Inflammatory macrophage (primary cell): ENCODE measurements around the gene SPEM2.

Experiments used
- DNase-seq, 2 donors: peaks; one replicate each; pipeline ENCODE4 v3.0.0-alpha.2; 2020 to 2022
- total RNA-seq, 18 experiments: gene quantifications; one replicate each; lab custom pipeline; 2026; ENCODE audit warnings: mixed read lengths in 6 of 18, inconsistent platforms in 2 of 18; lab: John Stamatoyannopoulos, UW

SPEM2 gene
- total RNA-seq = 0 to 0.06 (median 0) reads per million in 18 experiments

DNA sequence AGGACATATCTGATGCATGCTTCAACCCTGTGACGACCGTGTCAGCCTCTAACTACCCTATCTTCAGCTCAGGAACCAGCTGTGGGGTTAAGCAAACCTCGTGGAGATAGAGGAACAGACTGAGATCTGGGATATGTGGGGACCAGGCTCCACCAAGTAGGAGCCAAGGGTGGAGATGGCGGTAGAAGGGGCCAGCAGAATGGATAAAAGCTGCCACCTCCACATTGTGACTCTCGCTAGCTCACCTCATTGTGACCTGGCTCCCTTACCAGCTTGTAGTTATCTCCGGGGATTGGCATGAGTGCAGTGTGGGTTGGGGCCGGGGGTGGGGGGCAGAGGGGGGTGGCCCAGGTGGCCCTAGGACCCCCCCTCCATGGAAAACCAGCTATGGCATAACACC is at the start of gene SPEM2:
Gene SPEM2, plus strand, starts transcription at position 301 of the 400 bp plus-strand sequence. Its CDS starts 73 bp downstream, at position 374.
- no peak for DNase-seq

DNA sequence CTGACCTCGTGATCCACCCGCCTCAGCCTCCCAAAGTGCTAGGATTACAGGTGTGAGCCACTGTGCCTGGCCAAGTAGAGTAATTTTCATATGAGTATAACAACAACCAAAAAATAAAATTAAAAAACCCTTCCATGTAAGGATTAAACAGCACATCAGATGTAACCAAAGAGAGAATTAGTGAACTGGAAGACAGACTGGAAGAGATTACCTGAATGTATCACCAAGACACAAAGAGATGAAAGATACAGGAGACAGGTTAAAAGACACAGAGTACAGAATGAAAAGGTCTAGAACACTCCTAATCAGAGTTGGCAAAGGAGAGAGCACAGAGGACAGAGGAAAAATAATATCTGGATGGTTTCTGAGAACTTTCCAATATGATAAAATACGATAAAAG is 46.3 kb upstream of the SPEM2 start:
- no peak for DNase-seq

GRCh38 chr17:7380321-7380720 is 45.1 kb upstream of the SPEM2 start:
- DNase-seq = no peak

- DNase-seq = no peak
Measured at GRCh38 chr17:7380855-7381683, 44.3 kb upstream of the SPEM2 start, which contains the start of gene TNK1. TNK1 (plus strand) TSS chr17:7381089; CDS start chr17:7382927, 1,838 bp downstream.

- DNase-seq = no peak
Measured at GRCh38 chr17:7382901-7383300, 42.5 kb upstream of the SPEM2 start.

- DNase-seq = no peak
Measured at GRCh38 chr17:7383371-7383741, 42.1 kb upstream of the SPEM2 start.

DNA sequence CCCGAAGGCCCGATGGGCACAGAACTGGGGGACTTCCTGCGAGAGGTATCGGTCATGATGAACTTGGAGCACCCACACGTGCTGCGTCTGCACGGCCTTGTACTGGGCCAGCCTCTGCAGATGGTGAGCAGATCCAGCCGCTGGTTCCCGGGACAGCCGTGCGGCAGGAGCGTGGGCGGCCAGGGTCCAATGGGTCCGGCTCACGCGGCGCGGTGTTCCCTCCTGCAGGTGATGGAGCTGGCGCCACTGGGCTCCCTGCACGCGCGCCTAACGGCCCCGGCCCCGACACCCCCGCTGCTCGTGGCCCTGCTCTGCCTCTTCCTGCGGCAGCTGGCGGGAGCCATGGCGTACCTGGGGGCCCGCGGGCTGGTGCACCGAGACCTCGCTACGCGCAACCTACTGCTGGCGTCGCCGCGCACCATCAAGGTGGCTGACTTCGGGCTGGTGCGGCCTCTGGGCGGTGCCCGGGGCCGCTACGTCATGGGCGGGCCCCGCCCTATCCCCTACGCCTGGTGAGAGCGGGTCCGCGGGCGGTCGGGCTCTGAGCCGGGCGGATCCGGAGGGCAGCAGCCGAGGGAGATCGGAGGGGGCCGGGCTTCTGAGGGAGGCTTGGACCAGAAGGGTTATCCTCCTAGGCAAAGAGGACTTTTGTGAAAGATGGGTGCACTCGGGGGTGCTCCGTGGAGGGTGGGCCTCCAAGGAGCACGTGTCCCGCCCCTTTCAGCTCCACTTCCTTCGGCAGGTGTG is 41.5 kb upstream of the SPEM2 start:
- peak in 1 of 2 donors; percentile 28 for DNase-seq

- no peak for DNase-seq
Measured at GRCh38 chr17:7384489-7385081, 40.8 kb upstream of the SPEM2 start.

GRCh38 chr17:7388856-7389255 is 36.6 kb upstream of the SPEM2 start:
- DNase-seq = no peak

- no peak for DNase-seq
Measured at GRCh38 chr17:7389924-7390910, 35.2 kb upstream of the SPEM2 start.

DNA sequence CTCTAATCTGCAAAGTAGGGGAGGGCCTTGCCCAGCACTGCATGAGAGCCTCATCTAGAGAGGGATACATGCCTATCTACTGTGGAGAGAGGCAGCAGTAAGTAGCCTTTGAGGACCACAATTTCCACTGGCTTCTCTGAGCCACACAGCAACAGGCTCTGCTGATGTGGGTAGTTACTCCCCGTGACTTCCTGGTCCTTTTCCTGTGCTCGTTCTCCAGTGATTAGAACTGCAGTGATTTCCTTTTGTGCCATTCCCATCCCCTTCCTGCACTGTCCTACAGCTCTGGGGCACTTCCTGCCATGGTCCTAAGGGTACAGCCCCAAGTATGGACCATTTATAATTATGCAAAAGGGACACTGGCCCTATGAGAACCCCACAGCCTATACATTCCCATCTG is 34.1 kb upstream of the SPEM2 start:
- no peak for DNase-seq

- no peak for DNase-seq
Measured at GRCh38 chr17:7392696-7393612, 32.5 kb upstream of the SPEM2 start.

DNA sequence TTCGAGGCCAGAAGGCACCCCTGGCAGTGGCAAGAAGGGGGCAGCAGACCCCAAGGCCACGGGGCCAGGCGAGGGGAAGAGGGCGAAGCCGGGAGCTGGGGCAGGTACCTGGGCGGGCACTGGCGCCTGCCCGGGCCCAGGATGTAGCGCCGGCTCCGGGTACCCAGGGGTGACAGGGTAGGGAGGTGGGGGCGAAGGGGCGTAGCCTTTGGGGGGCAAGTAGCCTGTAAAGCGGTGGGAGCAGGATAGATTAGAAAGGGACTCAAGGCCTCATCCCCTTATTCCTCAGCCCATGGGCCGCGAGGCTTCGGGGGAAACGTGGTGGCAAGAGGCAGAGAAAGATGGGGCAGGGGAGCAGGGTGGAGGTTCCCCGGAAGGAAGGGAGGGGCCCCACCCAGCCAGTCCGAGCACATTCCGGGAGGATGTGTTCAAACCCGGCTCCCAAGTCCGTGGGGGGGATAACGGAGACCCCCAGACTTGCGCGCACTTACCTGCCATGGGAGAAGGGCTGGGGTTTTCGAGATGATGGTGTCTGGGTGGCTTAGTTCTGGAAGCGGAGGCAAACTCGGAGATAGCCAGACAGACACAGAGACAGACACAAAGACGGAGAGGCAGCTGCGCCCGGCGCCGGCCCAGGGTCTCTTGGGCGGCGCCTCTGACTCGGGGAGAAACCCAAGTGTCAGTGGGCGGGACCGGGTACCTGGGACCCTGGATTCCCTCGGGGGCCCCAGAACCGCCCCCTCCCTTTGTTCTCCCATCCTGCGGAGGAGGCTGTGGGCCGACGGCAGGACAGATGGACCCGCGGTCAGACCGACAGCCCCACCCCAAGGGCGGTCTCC is 31.6 kb upstream of the SPEM2 start:
- DNase-seq = no peak

DNA sequence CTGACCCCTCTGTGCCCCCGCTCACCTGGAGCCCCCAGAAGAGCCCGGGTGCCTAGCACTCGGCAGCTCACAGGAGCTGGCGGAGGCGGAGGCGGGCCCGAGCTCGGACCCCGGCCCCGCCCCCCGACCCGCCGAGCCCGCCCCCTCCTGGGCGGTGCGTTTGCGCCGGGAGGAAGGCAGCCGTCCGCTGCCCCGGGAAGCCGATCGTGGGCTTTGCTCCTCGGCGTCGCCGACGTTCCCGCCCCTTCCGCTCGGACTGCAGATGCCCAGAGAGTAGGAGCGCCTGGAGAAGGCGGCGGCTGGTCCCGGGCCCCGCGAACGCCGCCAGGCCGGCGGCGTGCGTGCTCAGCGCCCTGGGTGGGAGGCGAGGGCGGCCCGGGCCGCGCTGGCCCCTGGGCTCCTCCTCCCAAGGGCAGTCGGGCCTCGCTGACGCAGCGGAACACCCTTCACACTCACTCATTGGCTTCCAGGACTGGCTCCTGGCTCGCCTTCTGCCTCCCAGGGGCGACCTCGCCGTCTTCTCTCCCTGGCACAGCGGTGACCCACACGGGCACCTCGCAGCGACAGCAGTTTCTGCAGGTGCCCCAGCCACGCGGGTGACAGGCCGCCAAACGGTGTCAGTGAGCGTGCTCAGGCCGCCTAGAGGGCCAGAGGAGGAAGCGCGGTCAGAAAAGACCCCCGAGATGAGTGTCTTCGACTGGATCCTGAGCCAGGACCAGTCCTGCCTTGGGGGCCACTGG is 30.8 kb upstream of the SPEM2 start, which contains the start of gene PLSCR3:
Gene PLSCR3, minus strand, starts transcription at position 74 of the 740 bp plus-strand sequence. CDS start 415 bp downstream, outside the sequence.
- DNase-seq = peak; percentile 84 to 92

DNA sequence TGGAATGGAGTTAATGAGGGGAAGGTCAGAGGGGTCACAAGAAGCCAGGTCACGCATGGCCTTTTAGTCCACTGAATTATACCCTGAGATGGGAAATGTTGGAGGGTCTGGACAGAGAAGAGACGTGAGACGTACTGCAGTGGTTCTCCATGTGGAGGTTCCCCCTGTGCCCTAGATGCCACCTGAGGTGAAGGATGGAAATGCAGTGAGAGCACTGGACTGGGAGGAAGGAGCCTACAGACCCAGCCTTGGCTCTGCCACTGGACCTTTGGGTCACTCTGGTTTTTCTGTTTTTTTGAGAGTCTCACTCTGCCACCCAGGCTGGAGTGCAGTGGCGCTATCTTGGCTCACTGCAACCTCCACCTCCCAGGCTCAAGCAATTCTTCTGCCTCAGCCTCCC is 29.3 kb upstream of the SPEM2 start:
- no peak for DNase-seq

- DNase-seq = no peak
Measured at GRCh38 chr17:7398612-7399011, 26.8 kb upstream of the SPEM2 start.

DNA sequence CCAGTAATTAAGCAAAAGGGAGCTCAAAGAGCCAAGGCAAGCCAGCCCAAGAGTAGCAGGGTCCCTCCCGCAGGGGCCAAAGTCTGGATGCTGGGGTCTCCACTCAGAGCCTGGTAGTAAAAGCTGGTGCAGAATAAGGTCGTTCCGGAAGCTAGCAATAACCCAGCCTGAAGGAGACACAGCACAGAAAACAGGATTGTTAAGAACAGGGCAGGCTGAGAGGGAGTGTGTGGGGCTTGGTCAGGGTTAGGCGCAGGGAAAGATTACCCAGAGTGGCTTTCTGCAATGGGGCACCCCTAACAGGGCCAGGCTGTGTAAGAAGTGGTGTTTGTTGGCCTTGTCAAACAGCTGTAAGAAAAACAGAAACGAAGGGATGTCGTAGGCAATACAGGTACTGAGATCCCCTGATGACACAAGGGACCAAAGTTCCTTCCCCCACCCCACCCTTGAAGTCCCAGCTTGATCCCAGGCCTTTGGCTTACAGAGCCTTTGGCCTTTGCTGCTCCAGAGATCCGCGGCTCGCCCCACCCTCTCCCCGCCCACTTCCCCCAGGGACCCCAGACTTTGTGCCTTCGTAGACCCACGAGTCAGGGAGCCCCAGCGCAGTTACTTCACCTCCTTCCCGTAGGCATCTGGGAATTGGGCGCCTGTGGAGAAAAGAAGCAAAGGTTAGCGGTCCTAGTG is 22.2 kb upstream of the SPEM2 start:
- DNase-seq = no peak

- DNase-seq = no peak
Measured at GRCh38 chr17:7403727-7403976, 21.8 kb upstream of the SPEM2 start.
